ENCODE results near the gene IL15RA.

Gene IL15RA

DNA sequence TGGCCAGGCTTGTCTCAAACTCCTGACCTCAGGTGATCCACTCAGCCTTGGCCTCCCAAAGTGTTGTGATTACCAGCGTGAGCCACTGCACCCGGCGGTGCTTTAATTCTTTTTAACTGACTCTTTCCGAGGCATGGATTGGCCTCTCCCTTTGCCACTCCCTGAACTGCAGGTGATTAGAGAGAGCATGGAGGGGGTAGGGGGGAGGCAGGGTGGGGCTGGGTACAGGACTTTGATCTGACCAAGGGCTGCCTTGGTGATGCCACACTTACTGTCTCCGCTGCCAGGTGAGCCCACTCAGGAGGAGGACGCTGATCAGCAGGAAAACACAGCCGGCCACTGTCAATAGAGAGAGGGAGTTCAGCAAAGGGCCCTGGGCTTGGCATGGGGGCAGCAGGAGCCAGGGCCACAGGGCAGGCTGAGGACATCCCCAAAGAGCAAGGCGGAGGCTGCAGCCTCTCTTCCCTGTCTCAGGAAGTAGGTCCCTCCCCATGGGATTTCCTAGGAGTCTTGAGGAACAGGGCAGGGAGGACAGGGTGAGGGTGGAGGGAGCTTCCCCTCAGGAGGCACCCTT lies 40.5 kb upstream of the IL15RA start:
- H3K9me3 ChIP-seq (ENCODE audit: severe bottlenecking): no peaks in the 10 kb centered on the region
- no peaks in the 10 kb centered on the region for H3K36me3 ChIP-seq (ENCODE audit: low read depth)
- no peaks in the 10 kb centered on the region for H3K27me3 ChIP-seq (ENCODE audit: insufficient read depth, poor library complexity, severe bottlenecking)
- no peaks in the 10 kb centered on the region for H3K4me1 ChIP-seq (ENCODE audit: insufficient read depth, poor library complexity, severe bottlenecking)
- H3K27ac ChIP-seq (ENCODE audit: poor library complexity, severe bottlenecking): no peak overlapping the region
- TF ChIP-seq, protein P1, sequence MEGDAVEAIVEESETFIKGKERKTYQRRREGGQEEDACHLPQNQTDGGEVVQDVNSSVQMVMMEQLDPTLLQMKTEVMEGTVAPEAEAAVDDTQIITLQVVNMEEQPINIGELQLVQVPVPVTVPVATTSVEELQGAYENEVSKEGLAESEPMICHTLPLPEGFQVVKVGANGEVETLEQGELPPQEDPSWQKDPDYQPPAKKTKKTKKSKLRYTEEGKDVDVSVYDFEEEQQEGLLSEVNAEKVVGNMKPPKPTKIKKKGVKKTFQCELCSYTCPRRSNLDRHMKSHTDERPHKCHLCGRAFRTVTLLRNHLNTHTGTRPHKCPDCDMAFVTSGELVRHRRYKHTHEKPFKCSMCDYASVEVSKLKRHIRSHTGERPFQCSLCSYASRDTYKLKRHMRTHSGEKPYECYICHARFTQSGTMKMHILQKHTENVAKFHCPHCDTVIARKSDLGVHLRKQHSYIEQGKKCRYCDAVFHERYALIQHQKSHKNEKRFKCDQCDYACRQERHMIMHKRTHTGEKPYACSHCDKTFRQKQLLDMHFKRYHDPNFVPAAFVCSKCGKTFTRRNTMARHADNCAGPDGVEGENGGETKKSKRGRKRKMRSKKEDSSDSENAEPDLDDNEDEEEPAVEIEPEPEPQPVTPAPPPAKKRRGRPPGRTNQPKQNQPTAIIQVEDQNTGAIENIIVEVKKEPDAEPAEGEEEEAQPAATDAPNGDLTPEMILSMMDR (IDR thresholded peaks at IDR 0.05; ENCODE audit: poor library complexity, severe bottlenecking): no peak
- no peak overlapping the region for H3K4me3 ChIP-seq (ENCODE audit: severe bottlenecking)
- DNase-seq (ENCODE audit: low spot score) (no peak), ATAC-seq (ENCODE audit: low read depth) (no peak)

DNA sequence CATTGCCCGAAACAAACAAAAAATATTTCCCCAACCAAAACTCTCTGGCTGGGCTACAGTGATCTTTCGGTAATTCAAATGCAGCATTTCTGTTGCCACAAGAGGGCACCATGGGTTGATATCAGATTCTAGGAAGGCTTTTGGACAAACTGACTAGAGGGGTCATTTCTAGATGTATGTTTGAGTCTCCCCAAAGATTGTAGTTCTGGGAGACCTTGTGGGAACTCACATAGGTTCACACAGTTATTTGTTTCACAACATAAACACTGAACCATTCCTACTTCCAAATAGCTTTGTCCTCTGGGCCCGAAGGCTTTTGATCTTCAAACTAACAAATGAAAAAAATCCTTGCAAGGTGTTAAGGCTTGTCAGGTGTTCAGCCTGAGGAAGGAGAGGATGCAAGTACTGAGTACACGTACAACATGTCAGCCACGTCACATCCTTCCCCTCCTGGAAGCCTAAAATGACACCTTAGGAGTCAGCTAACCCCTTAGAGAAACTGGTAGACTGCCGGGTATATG lies 37.0 kb upstream of the IL15RA start:
- no peaks in the 10 kb centered on the region for H3K9me3 ChIP-seq (ENCODE audit: severe bottlenecking)
- no peak overlapping the region for H3K27ac ChIP-seq (ENCODE audit: poor library complexity, severe bottlenecking)
- H3K27me3 ChIP-seq (ENCODE audit: insufficient read depth, poor library complexity, severe bottlenecking): no peaks in the 10 kb centered on the region
- TF ChIP-seq, protein P1 (IDR thresholded peaks at IDR 0.05; ENCODE audit: poor library complexity, severe bottlenecking): peak; percentile 80
- no peaks in the 10 kb centered on the region for H3K36me3 ChIP-seq (ENCODE audit: low read depth)
- DNase-seq (ENCODE audit: low spot score) (no peak), ATAC-seq (ENCODE audit: low read depth) (peak; percentile 29; the same call in 1 of the 3 replicates)
- no peaks in the 10 kb centered on the region for H3K4me1 ChIP-seq (ENCODE audit: insufficient read depth, poor library complexity, severe bottlenecking)
- H3K4me3 ChIP-seq (ENCODE audit: severe bottlenecking): no peak overlapping the region

DNA sequence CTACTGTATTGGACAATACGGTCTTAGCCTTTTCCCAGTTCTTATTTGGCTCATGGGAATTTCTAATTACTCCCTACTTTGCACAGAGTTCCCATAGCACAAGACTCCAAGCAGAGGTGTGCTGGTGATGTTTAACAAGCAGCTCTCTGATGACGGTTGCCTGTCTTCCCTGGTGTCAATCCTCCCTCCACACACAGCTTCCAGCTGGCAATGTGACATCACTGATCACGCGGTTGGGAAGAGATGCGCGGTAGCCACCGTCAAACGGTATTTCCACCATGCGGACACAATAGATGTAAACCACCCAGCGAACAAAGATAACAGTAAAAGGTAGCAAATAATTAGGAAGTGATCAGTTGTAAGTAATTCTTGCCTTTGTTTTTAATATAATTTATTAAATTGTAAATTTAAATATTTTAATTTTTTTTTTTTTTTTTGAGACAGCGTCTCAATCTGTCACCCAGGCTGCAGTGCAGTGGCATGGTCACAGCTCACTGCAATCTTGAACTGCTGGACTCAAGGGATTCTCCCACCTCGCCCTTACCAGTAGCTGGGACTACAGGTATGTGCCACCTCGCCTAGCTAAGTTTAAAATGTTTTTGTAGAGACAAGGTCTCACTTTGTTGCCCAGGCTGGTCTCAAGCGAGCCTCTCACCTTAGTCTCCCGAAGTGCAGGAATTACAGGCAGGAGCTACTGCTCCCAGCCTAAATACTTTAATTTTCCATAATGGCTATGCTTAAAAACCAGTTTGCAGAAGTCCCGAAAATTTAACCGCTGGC lies 36.3 kb upstream of the IL15RA start:
- Histone ChIP-seq H3K4me3 (ENCODE audit: severe bottlenecking) (no peak overlapping the region), H3K4me1 (ENCODE audit: insufficient read depth, poor library complexity, severe bottlenecking) (no peaks in the 10 kb centered on the region), H3K27ac (ENCODE audit: poor library complexity, severe bottlenecking) (no peak overlapping the region), H3K9me3 (ENCODE audit: severe bottlenecking) (no peaks in the 10 kb centered on the region), H3K27me3 (ENCODE audit: insufficient read depth, poor library complexity, severe bottlenecking) (no peaks in the 10 kb centered on the region), H3K36me3 (ENCODE audit: low read depth) (no peaks in the 10 kb centered on the region)
- ATAC-seq (ENCODE audit: low read depth) (no peak), DNase-seq (ENCODE audit: low spot score) (no peak)
- TF ChIP-seq, protein P1 (IDR thresholded peaks at IDR 0.05; ENCODE audit: poor library complexity, severe bottlenecking): no peak

DNA sequence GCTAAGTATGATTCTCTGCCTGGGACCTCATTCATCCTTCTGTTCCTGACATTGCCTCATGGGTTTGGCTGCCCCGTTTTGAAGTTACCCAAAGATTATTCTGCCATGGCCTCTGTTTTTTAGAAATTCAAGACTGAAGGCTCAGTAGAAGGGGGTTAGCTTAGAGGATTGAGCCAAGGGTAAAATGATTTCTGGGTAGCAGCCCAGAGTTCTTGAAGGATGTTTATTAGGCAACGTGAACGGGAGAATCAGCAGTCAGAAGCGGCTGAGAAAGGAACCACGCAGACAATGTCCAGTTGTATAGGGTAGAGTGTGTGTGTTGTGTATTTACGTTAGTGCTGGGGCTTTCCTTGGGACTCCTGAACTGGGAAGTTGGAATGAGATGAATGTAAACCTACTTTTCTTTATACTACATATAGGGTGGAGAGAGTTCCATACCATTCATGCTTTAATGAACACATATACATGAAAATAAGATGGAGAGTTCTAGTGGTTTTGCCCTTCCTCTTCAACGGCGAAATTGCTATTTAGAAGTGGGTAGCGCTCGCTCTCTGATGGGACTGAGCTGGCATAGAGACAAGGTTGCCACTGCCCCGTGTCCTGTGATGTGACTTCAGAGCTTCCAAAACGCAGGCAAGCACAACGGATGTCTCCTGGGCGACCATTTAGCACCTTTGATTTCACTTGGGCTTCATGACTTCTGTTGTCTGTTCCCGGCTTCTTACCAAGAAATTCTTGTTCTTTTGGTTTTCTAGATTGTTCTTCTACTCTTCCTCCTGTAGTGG lies 35.0 kb upstream of the IL15RA start:
- DNase-seq (ENCODE audit: low spot score) (no peak), ATAC-seq (ENCODE audit: low read depth) (no peak)
- H3K4me3 ChIP-seq (ENCODE audit: severe bottlenecking): no peak overlapping the region
- no peak overlapping the region for H3K27ac ChIP-seq (ENCODE audit: poor library complexity, severe bottlenecking)
- H3K9me3 ChIP-seq (ENCODE audit: severe bottlenecking): no peaks in the 10 kb centered on the region
- H3K4me1 ChIP-seq (ENCODE audit: insufficient read depth, poor library complexity, severe bottlenecking): no peaks in the 10 kb centered on the region
- H3K36me3 ChIP-seq (ENCODE audit: low read depth): no peaks in the 10 kb centered on the region
- TF ChIP-seq, protein P1 (IDR thresholded peaks at IDR 0.05; ENCODE audit: poor library complexity, severe bottlenecking): no peak
- no peaks in the 10 kb centered on the region for H3K27me3 ChIP-seq (ENCODE audit: insufficient read depth, poor library complexity, severe bottlenecking)
